Activated CD4-positive, alpha-beta memory T cell treated with anti-CD3 and anti-CD28 coated beads for 36 hours (primary cell): ENCODE measurements around the gene SLC39A11. TPM values are rescaled to one million over a fixed set of nuclear protein-coding genes. Genes with fewer than 3 reads are reported as not detected.

ENCODE experiments used
- CTCF ChIA-PET: fragments of 350-600 bp; sonication (Branson Sonifier 250); formaldehyde crosslinking; loops from one replicate; lab custom pipeline; 2021; ENCODE audit warnings: antibody characterized with exemption, inconsistent platforms; lab: Charles Lee
- POLR2A ChIA-PET: fragments of 350-600 bp; sonication (Branson Sonifier 250); formaldehyde crosslinking; loops from one replicate; lab custom pipeline; 2021; ENCODE audit warnings: antibody characterized with exemption; lab: Charles Lee
- DNase-seq: peaks from one replicate; pipeline ENCODE4 v3.0.0-alpha.2; 2020
- H3K27ac Mint-ChIP-seq: one replicate; pipeline ENCODE4 v1.8.0; 2021; ENCODE audit warnings: mixed read lengths
- H3K27me3 Mint-ChIP-seq: one replicate; pipeline ENCODE4 v1.8.0; 2021; ENCODE audit warnings: mixed read lengths
- H3K36me3 Mint-ChIP-seq: one replicate; pipeline ENCODE4 v1.8.0; 2021; ENCODE audit warnings: mixed read lengths
- H3K4me1 Mint-ChIP-seq: one replicate; pipeline ENCODE4 v1.8.0; 2021; ENCODE audit warnings: low read depth, mixed read lengths
- H3K4me3 Mint-ChIP-seq: one replicate; pipeline ENCODE4 v1.8.0; 2021; ENCODE audit warnings: mild to moderate bottlenecking, mixed read lengths
- H3K9me3 Mint-ChIP-seq: one replicate; pipeline ENCODE4 v1.8.0; 2021; ENCODE audit warnings: mixed read lengths
- intact Hi-C: fragments of 100-400 bp; cut with micrococcal nuclease; formaldehyde crosslinking; loops from one replicate; pipeline ENCODE4 v1.15.1; 2023
- total RNA-seq, 2 experiments: library from RNA; stranded (reverse); gene quantifications; one replicate each; pipeline ENCODE4 v1.2.3, GENCODE V29; 2021

The SLC39A11 gene
- total RNA-seq, 2 experiments from 2014 or later, result 14.9 to 15.2 TPM

DNA sequence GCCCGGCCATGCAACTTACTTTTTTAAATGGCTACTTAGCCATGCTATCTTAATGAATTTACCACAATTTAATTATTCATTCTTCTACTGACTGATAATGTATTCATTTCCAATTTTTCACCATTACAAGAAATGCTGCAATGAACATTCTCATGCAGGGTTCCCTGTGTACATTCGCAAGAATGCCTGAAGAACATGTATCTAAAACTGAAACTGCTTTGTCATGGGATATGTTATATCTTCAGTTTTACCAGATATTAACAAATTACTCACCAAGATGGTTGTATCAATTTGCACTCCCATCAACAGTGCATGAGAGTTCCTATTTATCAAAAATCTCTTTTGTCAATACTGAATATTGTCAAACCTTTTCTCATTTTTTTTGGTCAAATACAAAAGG, 100.8 kb downstream of the SLC39A11 start:
- ChIA-PET CTCF (no interaction called here), POLR2A (no interaction called here)
- DNase-seq, result no peak
- H3K4me3 Mint-ChIP-seq, result no peak overlapping the region
- H3K27me3 Mint-ChIP-seq, result no peaks in the 10 kb centered on the region
- intact Hi-C loops, result no loop called here
- H3K27ac Mint-ChIP-seq, result no peak overlapping the region
- peaks cover 8% of the 10 kb centered on the region for H3K36me3 Mint-ChIP-seq
- no peaks in the 10 kb centered on the region for H3K9me3 Mint-ChIP-seq
- H3K4me1 Mint-ChIP-seq, result peaks cover 17% of the 10 kb centered on the region

DNA sequence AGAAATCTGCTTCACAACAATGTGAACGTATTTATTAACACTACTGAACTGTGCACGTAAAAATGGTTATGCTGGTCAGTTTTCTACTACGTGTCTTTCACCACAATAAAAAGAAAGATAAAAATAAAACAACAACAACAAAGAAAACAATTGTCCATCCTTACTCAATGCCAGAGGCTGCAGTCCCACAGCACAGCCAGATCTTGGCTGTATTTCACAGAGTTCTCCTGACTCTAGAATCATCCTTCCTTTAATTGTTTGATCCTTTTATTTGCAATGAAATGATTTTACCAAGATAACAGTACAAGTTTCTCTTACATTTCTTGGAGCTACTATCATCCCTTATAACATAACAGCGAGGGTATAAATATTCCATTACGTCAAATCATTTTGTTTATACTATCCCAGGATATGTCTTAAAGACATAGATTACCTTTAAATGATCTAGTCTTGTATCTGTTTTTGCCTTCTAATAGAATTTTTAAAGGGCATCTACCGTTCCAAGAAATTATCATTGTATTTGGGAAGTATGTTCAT, 103.3 kb downstream of the SLC39A11 start:
- H3K4me3 Mint-ChIP-seq, result no peak overlapping the region
- POLR2A ChIA-PET, result no interaction called here
- intact Hi-C loops, result loop anchor here (5.0 kb wide), 1 partner anchor 262 kb away; no protein-coding TSS in a partner anchor
- CTCF ChIA-PET, result interaction anchor here (0.9 kb wide), 1 partner anchor 263 kb away, joined by 4 read pairs; no protein-coding TSS in a partner anchor
- H3K27me3 Mint-ChIP-seq, result no peaks in the 10 kb centered on the region
- no peak for DNase-seq
- no peaks in the 10 kb centered on the region for H3K36me3 Mint-ChIP-seq
- no peaks in the 10 kb centered on the region for H3K9me3 Mint-ChIP-seq
- peaks cover 18% of the 10 kb centered on the region for H3K4me1 Mint-ChIP-seq
- no peak overlapping the region for H3K27ac Mint-ChIP-seq

DNA sequence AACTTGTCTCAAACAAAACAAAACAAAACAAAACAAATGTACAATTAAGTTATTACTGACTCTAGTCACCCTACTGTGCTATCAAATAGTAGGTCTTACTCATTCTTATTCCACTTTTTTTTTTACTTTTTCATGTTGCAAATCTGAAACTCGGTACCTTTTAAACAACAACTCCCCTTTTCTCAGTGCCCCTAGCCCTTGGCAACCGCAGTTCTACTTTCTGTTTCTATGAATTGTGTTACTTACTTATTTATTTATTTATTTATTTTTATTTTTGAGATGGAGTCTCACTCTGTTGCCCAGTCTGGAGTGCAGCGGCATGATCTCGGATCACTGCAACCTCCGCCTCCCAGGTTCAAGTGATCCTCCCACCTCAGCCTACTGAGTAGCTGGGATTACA, 104.0 kb downstream of the SLC39A11 start:
- H3K27ac Mint-ChIP-seq, result no peak overlapping the region
- no peak for DNase-seq
- intact Hi-C loops, result loop anchor here (5.0 kb wide), 1 partner anchor 261 kb away; no protein-coding TSS in a partner anchor
- ChIA-PET POLR2A (no interaction called here), CTCF (no interaction called here)
- H3K4me3 Mint-ChIP-seq, result no peak overlapping the region
- H3K36me3 Mint-ChIP-seq, result no peaks in the 10 kb centered on the region
- no peaks in the 10 kb centered on the region for H3K27me3 Mint-ChIP-seq
- no peaks in the 10 kb centered on the region for H3K9me3 Mint-ChIP-seq
- H3K4me1 Mint-ChIP-seq, result peaks cover 14% of the 10 kb centered on the region

DNA sequence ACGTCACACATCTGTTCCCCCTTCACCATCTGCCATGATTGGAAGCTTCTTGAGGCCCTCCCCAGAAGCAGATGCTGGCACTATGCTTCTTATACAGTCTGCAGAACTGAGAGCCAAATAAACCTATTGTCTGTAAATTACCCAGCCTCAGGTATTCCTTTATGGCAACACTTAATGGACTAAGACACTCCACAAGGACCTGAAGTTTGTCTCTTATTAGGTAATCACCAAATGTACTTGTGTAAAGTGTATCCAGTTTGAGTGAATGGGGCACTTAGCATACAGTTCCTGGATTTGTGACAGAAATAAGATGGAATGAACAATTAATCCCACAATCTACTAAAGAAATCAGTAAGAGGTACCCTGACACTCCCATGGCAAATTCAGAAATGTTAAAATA, 105.3 kb downstream of the SLC39A11 start:
- ChIA-PET POLR2A (no interaction called here), CTCF (interaction anchor here (0.7 to 3.4 kb wide), 7 partner anchors 128 to 430 kb away, joined by 3 to 48 read pairs (median 10); no protein-coding TSS in a partner anchor)
- Mint-ChIP-seq H3K4me3 (no peak overlapping the region), H3K36me3 (no peaks in the 10 kb centered on the region), H3K27me3 (no peaks in the 10 kb centered on the region), H3K9me3 (no peaks in the 10 kb centered on the region), H3K27ac (no peak overlapping the region), H3K4me1 (peaks cover 1% of the 10 kb centered on the region)
- no peak for DNase-seq
- intact Hi-C loops, result loop anchor here (5.0 kb wide), 1 partner anchor 260 kb away; no protein-coding TSS in a partner anchor

DNA sequence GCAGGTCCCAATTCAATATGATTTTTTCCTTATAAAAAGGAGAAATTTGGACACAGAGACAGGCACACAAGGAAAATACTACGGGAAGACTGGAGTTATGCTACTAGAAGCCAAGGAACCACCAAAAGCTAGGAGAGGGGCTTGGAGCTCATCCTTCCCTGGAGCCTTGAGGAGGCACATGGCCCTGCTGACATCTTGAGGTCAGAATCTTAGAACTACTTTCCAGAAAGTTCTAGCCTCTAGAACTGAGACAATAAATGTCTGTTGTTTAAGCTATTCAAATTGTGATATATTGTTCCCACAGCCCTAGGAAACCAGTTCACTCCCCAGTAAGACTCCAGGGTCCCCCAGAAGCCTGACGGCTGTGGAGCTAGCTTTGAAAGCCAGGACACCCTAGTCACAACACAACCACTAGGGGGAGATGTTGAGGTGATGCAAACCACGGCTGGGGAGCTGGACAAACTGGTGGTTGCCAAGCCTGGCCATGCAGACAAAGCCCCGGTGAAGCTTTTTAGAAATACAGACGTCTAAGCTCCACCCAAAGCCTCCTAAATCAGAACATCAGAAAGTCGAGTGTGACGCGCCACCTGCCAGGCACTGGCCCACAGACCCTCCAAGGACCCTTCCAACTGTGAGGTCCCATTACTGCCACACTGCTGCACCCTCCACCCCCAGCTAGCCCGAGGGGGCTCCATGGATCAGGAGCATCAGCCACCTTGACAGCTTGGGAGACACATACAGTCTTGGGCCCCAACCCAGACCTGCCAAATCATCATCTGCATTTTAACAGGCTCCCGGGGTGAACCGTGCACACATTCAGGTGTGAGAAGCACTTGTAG, 106.4 kb downstream of the SLC39A11 start:
- no peaks in the 10 kb centered on the region for H3K27me3 Mint-ChIP-seq
- peaks cover 1% of the 10 kb centered on the region for H3K4me1 Mint-ChIP-seq
- H3K27ac Mint-ChIP-seq, result no peak overlapping the region
- intact Hi-C loops, result loop anchor here (1.0 to 5.0 kb wide), 4 partner anchors 170 to 426 kb away; no protein-coding TSS in a partner anchor
- no peaks in the 10 kb centered on the region for H3K36me3 Mint-ChIP-seq
- no peaks in the 10 kb centered on the region for H3K9me3 Mint-ChIP-seq
- H3K4me3 Mint-ChIP-seq, result no peak overlapping the region
- DNase-seq, result peak; percentile 69
- ChIA-PET CTCF (interaction anchor here (0.5 to 3.4 kb wide), 47 partner anchors 9 to 429 kb away, joined by 3 to 48 read pairs (median 4); partner anchors contain the start of gene SLC39A11), POLR2A (interaction anchor here (0.6 kb wide), 1 partner anchor 123 kb away, joined by 3 read pairs; no protein-coding TSS in a partner anchor)

DNA sequence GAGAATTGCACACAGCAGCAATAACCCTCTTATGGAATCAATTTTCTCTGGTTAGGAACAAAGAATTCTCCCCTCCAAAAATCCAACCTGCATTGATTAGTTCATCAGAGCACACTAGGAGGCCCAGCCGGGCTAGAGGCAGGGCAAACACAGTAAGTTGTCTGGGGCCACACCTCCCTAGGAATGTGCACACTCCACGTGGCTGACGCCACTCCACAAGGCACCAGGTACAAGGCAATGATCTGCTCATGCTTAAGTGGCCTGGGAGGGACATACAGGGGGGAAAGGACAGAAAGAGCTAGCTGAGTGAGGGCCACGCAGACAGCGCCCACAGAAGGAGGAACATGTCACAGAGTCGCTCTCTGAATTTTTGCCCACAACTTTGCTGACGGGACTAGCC, 107.6 kb downstream of the SLC39A11 start:
- Mint-ChIP-seq H3K36me3 (no peaks in the 10 kb centered on the region), H3K9me3 (no peaks in the 10 kb centered on the region), H3K27ac (no peak overlapping the region), H3K4me3 (no peak overlapping the region), H3K27me3 (no peaks in the 10 kb centered on the region), H3K4me1 (peaks cover 1% of the 10 kb centered on the region)
- POLR2A ChIA-PET, result interaction anchor here (1.0 kb wide), 1 partner anchor 11 kb away, joined by 3 read pairs; no protein-coding TSS in a partner anchor
- CTCF ChIA-PET, result interaction anchor here (0.9 to 3.4 kb wide), 12 partner anchors 15 to 428 kb away, joined by 3 to 48 read pairs (median 4); no protein-coding TSS in a partner anchor
- DNase-seq, result no peak
- intact Hi-C loops, result loop anchor here (5.0 kb wide), 1 partner anchor 258 kb away; no protein-coding TSS in a partner anchor

DNA sequence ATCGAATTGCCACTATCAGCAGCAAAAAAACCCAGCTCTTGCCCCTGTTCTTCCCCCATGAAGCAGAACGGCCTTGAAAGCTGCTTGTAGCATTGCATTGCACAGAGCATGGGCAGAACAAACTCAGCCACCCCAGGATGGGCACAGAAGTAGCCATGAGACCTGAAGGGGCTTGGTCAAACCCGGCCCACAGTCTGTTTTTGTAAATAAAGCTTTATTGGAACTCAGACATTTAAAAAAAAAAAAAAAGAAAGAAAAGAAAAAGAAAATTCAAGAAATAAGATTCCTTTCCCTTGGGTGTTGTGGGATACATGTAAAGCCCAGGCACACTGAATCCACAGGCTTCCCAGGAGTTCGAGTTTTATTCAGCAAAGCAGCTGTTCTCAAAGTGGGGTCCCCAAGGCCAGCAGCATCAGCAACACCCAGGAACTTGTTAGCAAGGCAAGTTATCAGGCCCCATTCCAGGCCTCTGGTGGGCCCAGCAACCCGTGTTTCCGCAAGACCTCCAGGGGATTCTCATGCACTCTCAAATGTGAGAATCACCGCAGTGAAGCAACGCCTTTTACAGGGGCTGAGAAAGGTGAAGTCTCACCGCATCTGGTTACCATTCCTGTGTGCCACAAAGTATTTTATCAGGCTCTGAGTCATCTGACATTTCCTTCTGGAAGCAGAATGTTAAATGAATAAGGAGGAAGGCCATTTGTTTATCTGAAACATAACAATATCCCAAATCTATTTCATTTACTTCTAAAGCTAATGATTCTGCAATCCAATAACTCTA, 108.2 kb downstream of the SLC39A11 start:
- ChIA-PET CTCF (interaction anchor here (0.7 to 3.4 kb wide), 9 partner anchors 16 to 427 kb away, joined by 3 to 41 read pairs (median 4); no protein-coding TSS in a partner anchor), POLR2A (interaction anchor here (1.0 kb wide), 1 partner anchor 10 kb away, joined by 3 read pairs; no protein-coding TSS in a partner anchor)
- Mint-ChIP-seq H3K4me3 (no peak overlapping the region), H3K27ac (no peak overlapping the region), H3K27me3 (no peaks in the 10 kb centered on the region), H3K9me3 (no peaks in the 10 kb centered on the region), H3K4me1 (peaks cover 1% of the 10 kb centered on the region), H3K36me3 (no peaks in the 10 kb centered on the region)
- intact Hi-C loops, result no loop called here
- DNase-seq, result no peak

DNA sequence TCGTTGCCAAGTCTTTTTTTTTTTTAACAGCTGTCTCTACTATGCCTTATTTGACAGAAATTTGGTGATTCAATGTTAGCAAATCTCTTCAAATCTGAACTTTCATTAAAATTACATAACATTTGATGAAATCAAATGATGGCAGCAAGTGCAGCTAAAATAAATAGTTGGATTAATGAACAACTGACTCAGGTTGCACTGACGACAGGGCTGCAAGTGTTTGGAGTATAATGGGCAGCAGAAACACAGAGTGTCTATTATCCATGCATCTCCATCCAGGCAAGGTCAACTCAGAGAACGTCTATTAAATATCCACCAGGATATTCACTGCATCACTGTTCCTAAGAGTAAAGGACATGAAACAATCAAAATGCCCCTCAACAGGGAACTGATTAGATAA, 109.8 kb downstream of the SLC39A11 start:
- H3K27me3 Mint-ChIP-seq, result no peaks in the 10 kb centered on the region
- POLR2A ChIA-PET, result no interaction called here
- no peaks in the 10 kb centered on the region for H3K36me3 Mint-ChIP-seq
- no peaks in the 10 kb centered on the region for H3K9me3 Mint-ChIP-seq
- intact Hi-C loops, result no loop called here
- no peak for DNase-seq
- CTCF ChIA-PET, result interaction anchor here (2.3 kb wide), 1 partner anchor 181 kb away, joined by 7 read pairs; no protein-coding TSS in a partner anchor
- H3K4me1 Mint-ChIP-seq, result peaks cover 7% of the 10 kb centered on the region
- H3K27ac Mint-ChIP-seq, result no peak overlapping the region
- no peak overlapping the region for H3K4me3 Mint-ChIP-seq

DNA sequence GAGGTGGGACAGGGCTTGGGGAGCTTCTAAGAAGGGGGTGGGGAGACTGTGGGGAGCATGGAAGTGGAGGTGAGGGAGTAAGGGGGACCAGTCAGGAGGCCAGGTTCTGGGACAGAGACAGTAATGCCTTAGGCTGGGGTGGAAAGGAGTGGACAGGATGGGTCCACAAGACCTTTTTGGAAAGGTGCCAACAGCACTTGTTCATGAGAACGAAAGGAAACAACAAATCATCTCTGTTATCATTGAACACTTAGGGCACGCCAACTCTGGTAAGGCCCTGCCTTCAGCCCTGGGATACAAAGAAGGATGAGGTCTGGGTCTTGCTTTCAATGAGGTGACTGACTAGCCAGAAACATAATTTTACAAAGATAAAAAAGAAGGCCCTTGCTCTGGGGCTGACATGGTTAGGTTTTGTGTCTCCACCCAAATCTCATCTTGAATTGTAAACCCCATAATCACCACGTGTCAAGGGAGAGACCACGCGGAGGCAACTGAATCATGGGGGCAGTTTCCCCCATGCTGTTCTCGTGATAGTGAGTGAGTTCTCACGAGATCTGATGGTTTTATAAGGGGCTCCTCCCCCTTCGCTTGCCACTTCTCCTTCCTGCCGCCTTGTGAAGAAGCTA, 113.8 kb downstream of the SLC39A11 start:
- H3K9me3 Mint-ChIP-seq, result peaks cover 4% of the 10 kb centered on the region
- DNase-seq, result no peak
- ChIA-PET CTCF (no interaction called here), POLR2A (interaction anchor here (0.6 kb wide), 1 partner anchor 113 kb away, joined by 3 read pairs; no protein-coding TSS in a partner anchor)
- H3K36me3 Mint-ChIP-seq, result peaks cover 5% of the 10 kb centered on the region
- H3K4me3 Mint-ChIP-seq, result no peak overlapping the region
- no peaks in the 10 kb centered on the region for H3K27me3 Mint-ChIP-seq
- H3K27ac Mint-ChIP-seq, result no peak overlapping the region
- intact Hi-C loops, result no loop called here
- H3K4me1 Mint-ChIP-seq, result peaks cover 5% of the 10 kb centered on the region

DNA sequence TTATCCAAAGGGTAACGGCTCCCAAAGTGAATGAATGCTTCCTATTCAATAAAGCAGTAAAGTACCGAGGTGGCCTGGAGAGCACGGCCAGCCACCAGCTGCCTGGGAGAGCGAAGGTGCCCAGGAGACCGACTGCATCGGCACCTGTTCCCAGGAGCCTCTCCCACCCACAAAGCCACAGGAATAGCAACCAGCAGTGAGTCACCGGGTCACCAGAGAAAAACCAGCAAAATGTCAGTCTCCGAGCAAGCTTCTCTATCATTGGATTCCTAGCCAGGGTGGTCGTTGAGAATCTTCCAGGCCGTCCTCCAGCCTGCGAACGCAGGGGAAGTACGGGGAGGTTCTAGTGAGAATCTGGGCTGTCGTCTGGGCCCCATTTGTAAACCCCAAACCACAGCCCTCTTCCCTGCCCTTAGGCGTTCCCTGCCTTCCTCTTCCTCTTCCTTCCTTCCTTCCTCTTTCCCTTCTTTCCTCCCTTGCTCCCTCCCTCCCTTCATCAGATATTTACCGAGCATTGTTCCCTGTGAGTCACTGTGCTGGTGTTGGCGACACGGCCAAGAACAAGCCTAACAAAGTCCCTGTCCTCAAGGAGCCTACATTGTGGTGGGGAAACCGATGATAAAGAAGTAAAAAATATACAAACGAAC, 114.6 kb downstream of the SLC39A11 start:
- Mint-ChIP-seq H3K36me3 (peaks cover 5% of the 10 kb centered on the region), H3K9me3 (peaks cover 4% of the 10 kb centered on the region), H3K27me3 (no peaks in the 10 kb centered on the region), H3K4me1 (peaks cover 5% of the 10 kb centered on the region), H3K27ac (no peak overlapping the region), H3K4me3 (no peak overlapping the region)
- no peak for DNase-seq
- ChIA-PET POLR2A (no interaction called here), CTCF (interaction anchor here (1.3 kb wide), 1 partner anchor 8 kb away, joined by 4 read pairs; no protein-coding TSS in a partner anchor)
- intact Hi-C loops, result no loop called here
